ENCODE data around the gene SPC25.
"Not testable (repeated sequence)": the region's sequence is repeated elsewhere in the genome, so short reads cannot be mapped to it uniquely, and the experiment has no call there.

The SPC25 gene

GRCh38 chr2:168901003-168901402, 10.8 kb upstream of the SPC25 start, which contains the start of gene G6PC2:
TSS of gene G6PC2 (plus strand) at chr2:168901291. CDS start at chr2:168901332, 41 bp downstream.
- no peak for DNase-seq

- no peak for DNase-seq
Measured at GRCh38 chr2:168897449-168897848, 7.2 kb upstream of the SPC25 start.

- DNase-seq, result no peak
Measured at GRCh38 chr2:168896783-168897182, 6.6 kb upstream of the SPC25 start.

GRCh38 chr2:168895771-168896170, 5.5 kb upstream of the SPC25 start:
- no peak for DNase-seq

GRCh38 chr2:168894720-168895119, 4.5 kb upstream of the SPC25 start:
- no peak for DNase-seq

- DNase-seq, result no peak
Measured at GRCh38 chr2:168894101-168894500, 3.9 kb upstream of the SPC25 start.

GRCh38 chr2:168892327-168892726, 2.1 kb upstream of the SPC25 start:
- no peak for DNase-seq

GRCh38 chr2:168889635-168890005, 610 bp downstream of the SPC25 start:
- DNase-seq, result no peak

GRCh38 chr2:168884975-168885374, 5.3 kb downstream of the SPC25 start:
- no peak for DNase-seq

GRCh38 chr2:168882163-168882562, 8.1 kb downstream of the SPC25 start:
- not testable (repeated sequence) for DNase-seq

GRCh38 chr2:168874368-168875054, 15.7 kb downstream of the SPC25 start:
- no peak for DNase-seq

GRCh38 chr2:168870824-168871223, 19.4 kb downstream of the SPC25 start:
- not testable (repeated sequence) for DNase-seq

GRCh38 chr2:168870369-168870768, 19.9 kb downstream of the SPC25 start:
- not testable (repeated sequence) for DNase-seq

- not testable (repeated sequence) for DNase-seq
Measured at GRCh38 chr2:168867164-168867563, 23.1 kb downstream of the SPC25 start.

GRCh38 chr2:168858146-168858545, 32.1 kb downstream of the SPC25 start:
- DNase-seq, result no peak

- no peak for DNase-seq
Measured at GRCh38 chr2:168855601-168856000, 34.6 kb downstream of the SPC25 start.

GRCh38 chr2:168854651-168855050, 35.6 kb downstream of the SPC25 start:
- no peak for DNase-seq

- DNase-seq, result no peak
Measured at GRCh38 chr2:168853471-168853870, 36.8 kb downstream of the SPC25 start.

GRCh38 chr2:168852481-168852880, 37.7 kb downstream of the SPC25 start:
- no peak for DNase-seq

- DNase-seq, result no peak
Measured at GRCh38 chr2:168851674-168852320, 38.4 kb downstream of the SPC25 start.

- DNase-seq, result no peak
Measured at GRCh38 chr2:168850846-168851245, 39.4 kb downstream of the SPC25 start.

GRCh38 chr2:168849610-168850009, 40.6 kb downstream of the SPC25 start:
- no peak for DNase-seq

GRCh38 chr2:168848225-168848624, 42.0 kb downstream of the SPC25 start:
- no peak for DNase-seq

- DNase-seq, result no peak
Measured at GRCh38 chr2:168843253-168843652, 47.0 kb downstream of the SPC25 start.

- no peak for DNase-seq
Measured at GRCh38 chr2:168841445-168841844, 48.8 kb downstream of the SPC25 start.

Data from activated gamma-delta T cell treated with Interleukin-2 at 50 U/mL for 16 hours (primary cell).